HG03442 (cell line): Measurements from ENCODE around the gene ITGA6.
A peak's percentile ranks its signal among the peaks of the same experiment; 100 is the strongest.

ENCODE experiments used
- ATAC-seq: cut with Tn5 transposase; IDR thresholded peaks from one replicate; pipeline ENCODE4 v1.9.1; 2021; ENCODE audit warnings: mild to moderate bottlenecking, moderate library complexity; ENCODE audit not compliant: unreplicated experiment

The ITGA6 gene

DNA sequence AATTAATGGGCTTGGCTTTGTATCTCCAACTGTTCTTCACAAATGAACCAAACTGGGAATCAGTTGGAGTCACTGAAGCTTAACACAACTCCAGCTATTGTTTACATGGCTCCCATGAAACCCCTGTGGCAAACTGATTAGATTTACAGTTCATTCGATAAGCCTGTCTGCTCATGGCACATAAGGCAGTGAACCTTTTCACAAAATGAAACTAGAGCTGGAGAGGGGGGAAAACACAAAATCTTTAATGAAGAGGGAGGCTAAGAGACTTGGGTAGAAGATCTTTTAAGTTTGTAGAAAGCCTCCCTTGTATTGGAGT lies 11.6 kb upstream of the ITGA6 start:
- no peak for ATAC-seq

DNA sequence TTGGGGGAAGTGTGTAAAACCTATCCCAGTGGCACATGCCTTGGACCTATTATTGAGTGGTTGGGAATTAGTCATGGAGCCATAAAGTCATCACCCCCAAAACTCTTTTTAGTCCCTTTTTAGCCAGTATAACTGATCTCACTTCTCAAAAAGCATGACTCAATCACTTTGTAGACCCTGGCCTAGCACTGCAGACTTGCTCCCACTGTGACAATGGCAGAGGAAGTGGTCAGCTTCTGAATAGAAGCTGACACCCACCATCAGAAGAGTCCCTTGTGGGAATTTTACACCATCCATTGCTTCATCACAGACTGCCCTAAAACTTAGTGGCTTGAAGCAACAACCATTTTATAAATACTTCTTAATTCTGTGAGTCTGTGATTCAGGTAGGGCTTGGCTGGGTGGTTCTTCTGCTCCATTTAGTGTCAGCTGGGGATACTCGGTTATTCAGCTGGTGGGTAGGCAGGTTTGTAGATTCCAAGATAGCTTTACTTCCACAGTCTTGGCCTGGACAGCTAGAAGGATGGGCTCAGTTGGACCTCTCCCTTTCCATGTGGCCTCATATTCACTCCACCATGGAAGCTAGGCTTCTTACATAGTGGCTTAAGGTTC lies 10.8 kb upstream of the ITGA6 start:
- ATAC-seq, result no peak

DNA sequence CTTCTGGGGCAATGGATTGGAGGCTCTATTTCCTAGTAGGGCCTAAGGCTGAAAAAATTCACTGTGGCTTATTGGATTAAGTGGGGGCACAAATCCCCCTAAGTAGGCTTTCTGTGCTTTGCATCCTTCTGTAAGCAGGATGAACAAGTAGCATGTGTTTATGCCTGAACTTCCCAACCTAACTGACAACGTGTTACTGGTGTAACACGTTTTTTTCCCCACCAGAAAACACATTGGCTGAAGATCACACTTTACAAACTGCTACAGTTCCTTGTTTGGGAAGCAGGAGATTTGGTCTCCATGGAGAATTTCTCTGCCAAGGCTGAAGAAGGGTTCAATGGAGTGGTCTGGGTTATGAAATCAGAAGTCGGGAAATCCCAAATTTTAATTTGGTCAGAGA lies 7.2 kb upstream of the ITGA6 start:
- no peak for ATAC-seq

DNA sequence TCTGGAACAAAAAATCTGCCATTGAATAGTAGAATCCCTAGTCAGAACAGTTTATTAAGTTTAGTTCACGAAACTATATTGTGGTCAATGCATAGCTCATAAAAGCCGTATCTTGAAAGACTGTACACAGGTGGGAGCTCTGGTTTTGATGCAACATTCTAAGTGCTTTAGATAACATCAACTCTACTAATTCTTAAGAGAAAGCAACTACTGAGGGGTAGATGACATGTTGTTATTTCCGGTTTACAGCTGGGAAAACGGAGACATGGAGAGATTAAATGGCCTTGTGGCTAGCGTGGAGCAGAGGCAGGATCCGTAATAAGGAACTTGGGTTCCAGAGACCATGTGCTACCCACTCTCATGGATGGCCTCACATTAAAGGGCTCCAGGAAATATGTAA lies 4.2 kb upstream of the ITGA6 start:
- no peak for ATAC-seq

DNA sequence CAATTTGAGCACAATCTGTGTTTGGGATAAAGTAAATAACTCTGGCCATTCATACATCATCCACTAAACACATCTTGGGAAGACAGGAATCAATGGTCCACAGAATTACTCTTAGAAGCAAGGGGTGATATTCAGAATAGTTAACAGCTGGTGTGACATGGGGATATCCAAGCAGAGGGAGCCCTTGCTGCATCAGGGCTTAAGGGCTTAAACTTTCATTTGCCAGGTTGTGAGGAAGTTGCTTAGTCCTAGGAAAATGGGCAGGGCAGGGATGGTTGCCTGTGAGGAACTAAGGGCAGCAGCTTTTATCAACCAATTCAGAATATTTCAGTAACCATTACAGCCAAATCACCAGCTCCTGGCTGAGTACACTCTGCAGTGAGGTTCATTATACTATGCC lies 2.0 kb upstream of the ITGA6 start:
- ATAC-seq, result no peak

DNA sequence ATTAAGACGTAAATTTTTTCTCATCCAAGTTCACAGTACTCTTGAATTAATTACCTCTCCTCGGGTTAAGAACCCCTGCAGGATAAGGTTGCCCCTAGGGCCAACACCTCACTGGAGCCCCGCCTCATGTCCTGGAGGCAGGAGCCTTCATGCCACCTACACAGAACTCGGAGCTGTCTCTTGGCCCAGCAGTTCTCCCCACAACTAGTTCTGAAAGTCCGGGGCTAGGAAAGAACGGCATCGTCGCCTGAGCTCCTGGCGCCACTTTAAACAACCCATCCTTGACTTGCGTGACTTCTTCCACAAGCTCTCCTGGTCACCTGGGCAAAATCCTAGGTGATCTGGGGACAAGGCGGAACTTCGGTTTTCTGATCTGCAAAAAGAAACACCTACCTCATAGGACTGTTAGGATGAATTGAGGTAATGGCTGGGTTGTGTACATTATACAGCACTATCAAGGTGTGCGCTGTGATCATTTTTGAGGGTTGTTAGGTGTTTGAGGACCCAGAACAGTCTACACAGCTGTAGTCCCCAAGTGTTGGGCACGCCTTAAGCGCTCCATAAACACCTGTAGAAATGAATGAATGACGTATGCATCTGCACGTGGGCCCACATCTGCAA lies 641 bp upstream of the ITGA6 start:
- ATAC-seq, result no peak

DNA sequence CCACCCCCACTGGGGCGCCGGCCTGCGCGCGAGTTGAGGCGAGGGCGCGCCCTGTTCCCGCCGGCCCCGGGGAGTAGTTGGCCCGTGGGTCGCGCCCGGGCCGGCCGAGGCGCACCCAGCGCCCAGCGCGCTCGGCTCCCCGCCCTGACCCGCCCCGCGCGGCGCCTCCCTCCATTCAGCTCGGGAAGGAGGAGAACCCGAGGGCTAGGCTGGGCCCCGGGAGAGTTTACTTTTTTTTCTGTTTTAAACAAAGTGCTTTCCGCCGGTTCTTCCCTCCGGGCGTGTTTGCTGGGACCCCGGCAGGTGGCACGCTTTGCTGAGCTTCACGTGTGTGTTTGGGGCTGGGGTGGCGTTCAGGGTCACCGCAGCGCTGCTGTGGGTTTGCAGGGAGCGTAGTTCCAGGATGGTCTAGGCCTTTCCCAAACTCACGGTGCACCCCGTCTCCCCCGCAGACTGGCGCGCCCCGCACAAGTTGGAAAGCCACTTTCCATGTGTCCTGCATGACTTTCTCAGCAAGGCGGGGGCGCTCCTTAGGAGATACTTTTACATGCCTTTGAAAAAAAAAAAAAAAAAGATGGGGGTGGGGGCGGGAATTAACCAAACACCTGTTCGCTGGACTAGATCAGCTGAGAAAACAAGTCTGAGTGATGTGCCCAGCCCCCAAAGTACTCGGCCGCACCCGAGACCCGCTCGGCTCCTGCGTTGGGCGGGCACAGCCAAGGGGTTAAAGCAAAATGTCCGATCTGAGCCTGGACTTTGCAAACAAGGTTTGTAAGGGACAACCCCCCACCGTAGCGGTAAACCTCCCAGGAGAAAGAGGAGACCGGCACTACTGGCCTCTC lies 825 bp downstream of the ITGA6 start:
- ATAC-seq, result peak; percentile 25

DNA sequence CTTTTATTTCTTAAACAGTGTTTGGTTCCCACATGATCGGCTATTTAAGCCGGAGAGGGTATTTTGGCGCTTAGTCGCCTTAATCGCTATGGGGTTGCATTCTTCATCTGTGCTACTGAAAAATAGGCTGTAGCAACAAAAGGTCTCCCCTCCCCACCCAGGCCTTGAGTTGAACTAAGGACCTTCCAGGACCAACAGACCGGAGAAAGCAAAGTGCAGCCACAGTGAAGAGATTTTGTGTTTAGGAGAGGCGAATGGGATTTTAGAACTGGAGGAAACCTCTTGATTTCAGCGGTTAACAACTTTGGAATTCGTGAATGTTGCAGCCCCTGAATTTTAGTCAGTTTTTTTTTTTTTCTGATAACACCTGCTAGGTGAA lies 1.4 kb downstream of the ITGA6 start:
- no peak for ATAC-seq

DNA sequence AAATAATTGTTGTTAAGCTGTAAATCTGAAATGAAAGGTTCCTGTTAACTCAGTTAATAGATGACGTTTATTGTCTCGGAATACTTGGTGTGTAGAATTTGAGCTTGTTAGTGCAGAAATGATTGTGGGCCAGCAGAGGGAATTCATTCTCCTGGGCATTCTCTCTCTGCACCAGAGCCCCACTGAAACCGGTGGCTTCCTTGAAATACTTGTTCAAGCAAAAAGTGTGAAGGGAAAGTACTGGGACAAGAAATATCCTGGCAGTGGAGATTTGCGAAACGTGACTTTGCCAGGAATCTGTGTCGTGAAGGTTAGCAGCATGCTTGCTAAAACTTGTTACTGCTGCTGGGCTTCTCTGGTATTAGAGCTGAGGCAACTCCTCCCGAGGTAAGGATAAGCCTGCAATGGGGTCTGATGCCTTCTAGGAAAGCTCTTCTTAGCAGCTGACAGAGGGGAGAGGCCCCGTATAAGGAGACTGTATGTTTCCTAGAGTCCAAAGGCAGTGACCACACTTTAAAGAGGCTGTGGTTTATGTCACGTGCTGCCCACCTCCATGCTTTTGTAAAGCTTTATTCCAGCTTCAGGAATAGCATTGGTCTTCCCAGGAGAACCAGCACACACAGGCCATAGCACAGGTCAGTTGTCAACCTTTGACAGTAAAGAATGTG lies 2.0 kb downstream of the ITGA6 start:
- no peak for ATAC-seq

DNA sequence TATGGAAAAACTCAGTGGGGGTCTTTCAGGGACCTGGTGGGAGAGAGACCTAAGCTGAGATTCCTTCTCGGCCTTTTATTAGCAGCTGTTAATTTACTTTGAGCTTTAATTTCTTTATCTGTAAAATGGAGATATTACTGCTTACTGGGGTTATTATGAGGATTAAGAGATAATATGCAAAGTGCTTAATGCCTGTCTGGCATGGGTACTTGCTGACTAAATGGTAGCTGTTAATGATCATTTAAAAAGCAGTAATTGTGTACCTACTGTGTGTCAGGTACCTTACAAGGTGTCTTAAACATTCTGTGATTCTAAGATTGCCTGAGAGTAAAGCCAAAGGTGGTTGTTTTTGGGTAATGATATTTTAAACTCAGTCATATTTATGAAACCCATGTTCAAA lies 2.6 kb downstream of the ITGA6 start:
- ATAC-seq, result no peak

DNA sequence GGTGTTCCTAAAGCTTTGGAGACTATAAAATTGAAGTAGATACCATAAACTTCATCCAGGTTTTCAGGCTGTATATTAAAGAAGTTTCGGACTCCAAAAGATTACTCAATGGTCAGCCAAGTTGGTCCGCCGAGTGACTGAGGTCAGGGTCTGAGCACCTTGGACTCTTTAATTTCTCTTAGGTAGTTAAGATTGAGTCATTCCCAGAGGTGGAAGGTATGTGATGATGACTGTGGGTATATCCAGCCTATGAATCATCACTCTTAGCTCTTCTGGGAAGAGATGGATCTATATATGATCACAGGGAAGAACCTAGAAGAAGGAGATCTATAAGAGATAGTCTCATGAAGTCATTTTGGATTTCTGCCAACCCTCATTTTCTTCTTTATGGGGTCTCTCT lies 3.3 kb downstream of the ITGA6 start:
- no peak for ATAC-seq

DNA sequence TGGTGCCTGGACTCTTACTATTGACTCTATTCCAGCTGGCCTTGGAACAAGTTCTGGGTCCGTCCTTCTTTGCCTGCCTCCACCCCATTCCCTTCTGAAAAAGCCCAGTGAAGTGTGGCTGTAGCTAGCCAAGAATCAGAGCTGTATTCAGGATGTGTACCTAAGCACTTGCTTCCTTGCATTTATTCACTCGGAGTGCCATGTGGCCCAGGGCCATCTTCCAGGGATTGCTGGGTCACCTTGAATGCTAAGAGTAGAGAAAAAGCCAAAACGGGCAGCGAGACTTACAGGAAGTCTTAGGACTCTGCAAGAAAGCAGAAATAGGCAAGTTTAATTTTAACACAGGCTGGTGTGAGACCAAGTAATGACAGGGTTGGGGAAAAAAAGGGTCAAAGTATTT lies 4.1 kb downstream of the ITGA6 start:
- ATAC-seq, result no peak

DNA sequence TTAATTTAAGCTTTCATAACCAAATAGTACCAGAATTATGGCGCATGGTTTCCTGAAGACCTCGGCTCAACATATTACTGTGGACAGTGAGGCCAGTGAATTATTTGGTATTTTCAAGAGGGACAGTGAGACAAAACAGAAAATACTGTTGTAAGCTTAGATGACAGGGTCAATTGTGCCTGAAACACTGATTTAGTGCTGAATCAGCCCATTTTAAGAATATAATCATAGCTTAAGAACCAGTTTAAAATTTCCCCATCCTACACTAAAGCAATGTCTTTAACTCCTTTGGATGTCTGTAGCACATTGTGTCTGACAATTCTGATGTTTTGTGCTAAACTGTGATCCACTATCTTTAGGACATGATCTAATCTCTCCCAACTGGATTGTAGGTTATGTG lies 4.6 kb downstream of the ITGA6 start:
- ATAC-seq, result no peak

DNA sequence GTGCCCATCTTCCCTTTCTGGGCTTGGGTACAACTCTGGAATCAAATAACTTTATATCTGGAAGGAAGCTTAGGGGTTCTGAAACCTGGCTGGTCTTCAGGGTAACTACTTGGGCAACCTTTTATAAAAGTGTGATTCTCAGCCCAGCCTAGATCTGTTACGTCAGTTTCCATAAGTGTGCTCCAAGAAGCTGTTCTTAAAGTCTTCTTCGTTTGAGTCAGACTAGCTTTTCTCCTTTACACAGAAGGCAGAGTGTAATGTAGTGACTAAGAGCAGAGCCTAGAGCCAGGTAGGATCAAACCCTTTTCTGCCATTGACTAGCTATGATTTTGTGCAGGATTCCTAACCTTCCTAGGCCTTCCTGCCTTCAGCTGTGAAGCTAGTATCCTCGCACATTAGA lies 5.8 kb downstream of the ITGA6 start:
- no peak for ATAC-seq

DNA sequence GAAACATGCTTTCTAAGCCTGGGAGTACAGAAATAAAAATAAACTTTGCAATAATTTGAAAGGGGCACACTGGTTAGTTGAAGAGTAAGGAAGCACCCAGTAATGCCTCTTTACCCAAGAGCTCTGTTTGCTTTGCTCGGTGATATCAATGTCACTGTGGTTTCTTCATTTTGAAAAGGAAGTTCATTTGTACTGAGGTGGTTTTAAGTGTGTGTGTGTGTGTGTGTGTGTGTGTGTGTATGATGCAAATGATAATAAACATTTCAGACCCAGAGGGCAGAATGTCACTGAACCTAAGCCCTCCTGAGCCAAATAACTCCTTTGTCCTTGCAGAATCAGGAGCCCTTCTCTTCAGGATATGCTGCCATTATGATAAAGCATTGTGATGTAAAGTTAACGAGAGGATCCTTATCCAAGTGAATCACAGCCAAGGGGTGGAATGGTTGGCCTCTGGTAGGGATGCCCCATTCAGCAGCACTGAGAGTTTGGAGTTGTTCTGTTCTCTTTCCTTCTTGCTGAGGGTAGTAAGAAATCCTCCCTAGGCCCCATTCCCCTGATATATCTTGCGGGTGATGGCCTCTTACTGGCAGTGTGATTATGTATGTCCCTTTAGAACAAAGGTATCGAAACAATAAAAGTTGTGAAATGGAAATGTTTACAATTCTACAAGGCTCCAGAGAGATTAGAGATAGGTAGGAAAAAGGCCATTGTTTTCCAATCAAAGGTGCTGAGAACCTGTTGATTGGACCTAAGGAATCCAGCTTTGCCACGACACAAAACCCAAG lies 7.6 kb downstream of the ITGA6 start:
- ATAC-seq, result no peak

DNA sequence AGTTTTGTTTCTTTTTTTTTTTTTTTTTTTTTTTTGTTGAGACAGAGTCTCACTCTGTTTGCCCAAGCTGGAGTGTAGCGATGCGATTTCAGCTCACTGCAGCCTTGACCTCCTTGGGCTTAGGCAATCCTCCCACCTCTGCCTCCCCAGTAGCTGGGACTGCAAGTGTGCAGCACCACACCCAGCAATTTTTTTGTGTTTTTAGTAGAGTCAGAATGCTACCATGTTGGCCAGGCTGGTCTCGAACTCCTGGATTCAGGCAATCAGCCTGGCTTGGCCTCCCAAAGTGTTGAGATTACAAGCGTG lies 8.2 kb downstream of the ITGA6 start:
- ATAC-seq, result no peak

DNA sequence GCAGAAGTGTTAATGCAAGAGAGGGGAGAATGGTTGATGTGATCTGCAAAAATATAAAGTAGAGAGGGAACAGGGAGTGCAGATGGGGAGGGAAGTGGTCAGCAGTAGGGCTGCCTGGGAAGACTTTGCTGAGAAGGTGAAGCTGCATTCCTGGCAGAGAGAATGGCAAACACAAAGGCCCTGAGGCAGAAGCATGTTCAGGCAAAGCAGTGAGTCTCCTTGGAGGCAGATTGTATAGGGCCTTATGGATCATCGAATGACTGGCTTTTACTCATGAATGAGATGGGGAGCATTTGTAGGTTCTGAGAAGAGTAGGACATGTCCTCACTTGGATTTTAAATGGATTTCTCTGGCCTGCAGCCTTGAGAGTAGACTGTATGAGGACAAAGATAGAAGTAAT lies 9.5 kb downstream of the ITGA6 start:
- no peak for ATAC-seq

DNA sequence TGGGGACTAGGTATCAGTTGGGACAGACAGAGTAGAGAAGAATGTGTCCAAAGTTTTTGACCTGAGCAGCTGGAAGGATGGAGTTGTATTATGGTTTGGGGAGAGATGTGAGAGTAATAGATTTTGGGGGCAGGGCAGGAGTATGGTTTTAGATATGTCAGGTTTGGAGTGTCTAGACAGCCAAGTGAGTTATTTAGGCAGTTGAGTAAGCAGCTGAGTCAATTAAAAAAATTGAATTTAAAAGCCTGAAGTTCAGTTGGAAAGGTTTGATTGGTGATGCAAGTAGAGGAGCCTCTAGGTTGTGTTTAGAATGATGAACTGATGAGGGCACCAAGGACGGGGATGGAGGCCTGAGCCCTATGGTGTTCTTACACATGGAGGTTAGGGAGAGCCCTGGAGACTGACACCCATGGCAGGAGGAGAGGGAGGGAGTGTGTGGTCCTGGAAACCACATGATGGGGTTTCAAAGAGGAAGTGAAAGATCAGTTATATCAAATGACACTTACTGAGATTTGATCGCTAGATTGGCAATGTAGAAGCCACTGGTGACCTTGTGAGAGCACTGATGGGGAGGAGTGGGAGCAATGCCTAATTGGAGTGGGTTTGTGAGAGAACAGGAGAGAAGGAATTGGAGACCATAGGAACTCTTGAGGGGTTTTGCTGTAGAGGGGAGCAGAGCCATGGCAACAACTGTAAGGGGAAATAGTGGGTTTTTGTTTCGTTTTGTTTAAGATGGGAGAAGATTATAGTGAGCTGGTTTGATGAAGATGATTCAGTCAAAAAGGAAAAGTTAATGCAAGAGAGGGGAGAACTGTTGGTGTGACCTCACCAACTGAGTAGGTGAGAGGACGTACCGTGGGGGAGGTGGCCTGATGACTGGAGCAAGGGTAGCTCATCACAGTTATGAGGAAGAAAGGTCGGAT lies 10.3 kb downstream of the ITGA6 start:
- peak; percentile 64 for ATAC-seq

DNA sequence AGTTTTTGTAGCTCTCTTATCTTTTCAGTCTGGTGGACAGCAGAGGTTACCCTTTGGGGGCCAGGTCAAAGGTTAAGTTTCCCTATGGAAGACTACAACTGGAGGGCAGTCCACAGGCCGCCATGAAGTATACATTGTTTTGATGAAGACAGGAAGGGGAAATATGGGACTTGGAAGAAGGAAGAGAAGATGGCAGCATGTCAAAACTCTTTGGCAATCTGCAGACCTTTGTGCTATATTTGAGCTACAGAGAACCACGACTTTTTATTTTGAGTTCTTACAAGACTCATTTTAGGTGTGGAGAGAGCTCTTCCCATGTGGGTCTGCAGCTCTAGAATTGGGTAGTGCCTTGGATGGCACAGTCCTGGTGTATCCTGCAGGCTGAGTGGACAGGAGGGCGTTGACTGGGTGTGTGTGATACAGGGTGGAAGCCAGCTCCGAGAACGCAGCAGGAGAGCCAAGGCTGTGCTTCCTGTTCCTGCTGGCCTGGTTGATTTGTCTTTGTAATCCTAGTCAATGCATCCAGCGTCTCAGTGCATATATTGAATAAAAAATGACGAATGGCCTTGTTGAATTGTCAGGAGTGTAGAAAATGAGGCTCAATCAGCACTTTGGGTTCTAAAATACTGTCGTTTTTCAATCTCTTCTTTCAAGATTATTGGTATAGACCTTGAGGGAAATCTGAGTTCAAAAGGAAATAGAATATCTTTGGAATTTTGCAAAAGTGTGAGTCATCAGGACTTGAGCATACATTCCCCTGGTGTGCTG lies 11.5 kb downstream of the ITGA6 start:
- no peak for ATAC-seq

DNA sequence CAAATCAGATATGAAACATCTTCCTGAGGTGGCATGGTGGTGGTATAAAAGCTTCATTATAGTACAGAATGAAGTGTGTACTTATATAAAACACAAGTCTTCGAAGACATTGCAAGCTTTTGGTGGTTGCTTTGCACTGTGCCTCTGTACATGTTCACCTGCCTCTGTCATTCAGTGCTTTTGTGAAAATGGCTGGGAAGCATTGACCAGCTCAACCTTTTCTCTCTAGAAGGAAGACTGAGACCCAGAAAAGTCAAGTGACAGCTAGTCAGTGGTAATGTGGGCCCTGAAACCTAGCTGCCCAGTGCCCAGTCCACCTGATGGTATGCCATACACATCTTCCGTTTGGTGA lies 12.1 kb downstream of the ITGA6 start:
- no peak for ATAC-seq
